HepG2 (cell line): Measurements from ENCODE around the gene DAD1. TPM values are rescaled to one million over a fixed set of nuclear protein-coding genes. Genes with fewer than 3 reads are reported as not detected.
A peak's percentile ranks its signal among the peaks of the same experiment; 100 is the strongest.

Source experiments
- ATAC-seq: fragments of 200-7000 bp; cut with Tn5 transposase; 3 replicates; pipeline ENCODE4 v1.9.1; 2020; ENCODE audit warnings: mild to moderate bottlenecking, moderate library complexity
- BruUV-seq: library from RNA; stranded (reverse); fragments of 400-500 nt; replicated peaks from 2 replicates; lab custom pipeline; 2021; lab: Mats Ljungman, UMichigan
- CTCF ChIA-PET: fragments of 300-600 bp; formaldehyde crosslinking; extraction: SDS; loops from one replicate; lab custom pipeline; 2021; ENCODE audit warnings: low total read pairs, inconsistent platforms, low intra/inter-chr PET ratio; lab: Yijun Ruan, JAX
- POLR2A ChIA-PET: fragments of 350-600 bp; sonication (Branson Sonifier 250); formaldehyde crosslinking; loops from one replicate; lab custom pipeline; 2020; ENCODE audit warnings: antibody characterized with exemption, inconsistent platforms; lab: Yijun Ruan, JAX
- DNase-seq: peaks from one replicate; pipeline ENCODE4 v3.0.0-alpha.2; 2015; ENCODE audit warnings: low spot score
- FAIRE-seq: peaks from 3 replicates; lab custom pipeline; 2011; peaks lifted over from hg19 to GRCh38; lab: Jason Lieb, UNC
- H2AFZ ChIP-seq: one replicate; pipeline ENCODE4 v1.6.1; 2011; ENCODE audit warnings: low read length, inconsistent platforms
- H3K27ac ChIP-seq: fragments of 300-600 bp; 3 replicates; pipeline ENCODE4 v1.8.0; 2011; ENCODE audit warnings: mixed run types, mild to moderate bottlenecking, mixed read lengths, low read length, inconsistent platforms; ENCODE audit not compliant: insufficient read depth; ENCODE audit errors: extremely low read length
- H3K27me3 ChIP-seq, 2 experiments: fragments of 200-600 bp in 1 of 2; 2 replicates in 1 of 2; 3 replicates in 1 of 2; pipeline versions ENCODE4 v1.6.0 to v1.8.0; 2011; ENCODE audit warnings: low read length in 2 of 2, mild to moderate bottlenecking in 2 of 2, moderate library complexity in 2 of 2, inconsistent platforms in 1 of 2; ENCODE audit not compliant: insufficient read depth in 2 of 2, control insufficient read depth in 1 of 2
- H3K36me3 ChIP-seq, 2 experiments: fragments of 200-600 bp in 1 of 2; replicated peaks in 1 of 2; 2 replicates in 1 of 2; 3 replicates in 1 of 2; pipeline versions ENCODE4 v1.5.1 to v1.8.0; 2011; ENCODE audit warnings: low read length in 2 of 2, inconsistent platforms in 1 of 2; ENCODE audit not compliant: insufficient read depth in 2 of 2, control insufficient read depth in 1 of 2
- H3K4me1 ChIP-seq: 2 replicates; pipeline ENCODE4 v1.5.1; 2012; ENCODE audit warnings: low read length, inconsistent platforms; ENCODE audit not compliant: insufficient read depth
- H3K4me2 ChIP-seq: 2 replicates; pipeline ENCODE4 v1.6.0; 2011; ENCODE audit warnings: low read depth, low read length, inconsistent platforms
- H3K4me3 ChIP-seq, 3 experiments: fragments of 200-600 bp in 1 of 3; sonication (generic), shearing (Covaris generic) in 1 of 3; replicated peaks in 1 of 3; 2 replicates each; pipeline ENCODE4 v1.5.1; 2011 to 2016; ENCODE audit warnings: low read length in 3 of 3, inconsistent platforms in 2 of 3, low read depth in 2 of 3, mild to moderate bottlenecking in 2 of 3, control low read depth in 1 of 3, mixed read lengths in 1 of 3; ENCODE audit not compliant: insufficient read depth in 1 of 3
- H3K79me2 ChIP-seq: one replicate; pipeline ENCODE4 v1.6.1; 2011; ENCODE audit warnings: low read length, inconsistent platforms; ENCODE audit not compliant: insufficient read depth
- H3K9ac ChIP-seq: 2 replicates; pipeline ENCODE4 v1.6.0; 2011; ENCODE audit warnings: mild to moderate bottlenecking, low read depth, low read length, inconsistent platforms; ENCODE audit not compliant: insufficient read depth
- H3K9me3 ChIP-seq: 2 replicates; pipeline ENCODE4 v1.5.1; 2012; ENCODE audit warnings: mild to moderate bottlenecking, low read length
- H4K20me1 ChIP-seq: 2 replicates; pipeline ENCODE4 v1.6.0; 2011; ENCODE audit warnings: inconsistent platforms, mild to moderate bottlenecking, low read length, moderate library complexity; ENCODE audit not compliant: insufficient read depth
- ARID4A ChIP-seq: sonication (generic); formaldehyde crosslinking; IDR thresholded peaks from 2 replicates; pipeline ENCODE4 v1.5.0; 2020; ENCODE audit warnings: mild to moderate bottlenecking, missing genetic modification reagents, borderline replicate concordance
- EP300 ChIP-seq, 3 experiments: sonication (generic) in 1 of 3; formaldehyde crosslinking in 1 of 3; IDR thresholded peaks; 2 replicates each; pipeline versions ENCODE4 v1.5.1 to v1.6.1; 2011 to 2020; ENCODE audit warnings: low read depth in 2 of 3, low read length in 2 of 3, borderline replicate concordance in 1 of 3, improper control_type of control experiment in 1 of 3, mild to moderate bottlenecking in 1 of 3, missing genetic modification reagents in 1 of 3, moderate library complexity in 1 of 3
- GTF2F1 ChIP-seq: fragments of 150-350 bp; IDR thresholded peaks from 2 replicates; pipeline ENCODE4 v1.6.1; 2014; ENCODE audit warnings: low read length
- STAG1 ChIP-seq: sonication (generic); formaldehyde crosslinking; IDR thresholded peaks from 2 replicates; pipeline ENCODE4 v1.4.0; 2020; ENCODE audit warnings: missing genetic modification reagents
- TBP ChIP-seq: sonication (generic); formaldehyde crosslinking; IDR thresholded peaks from 2 replicates; pipeline ENCODE4 v1.5.0; 2020; ENCODE audit warnings: missing genetic modification reagents
- TRAFD1 ChIP-seq: sonication (generic); formaldehyde crosslinking; IDR thresholded peaks from 2 replicates; pipeline ENCODE4 v1.5.1; 2020; ENCODE audit warnings: missing genetic modification reagents, mild to moderate bottlenecking, borderline replicate concordance
- U2AF2 ChIP-seq: fragments of 200-400 bp; formaldehyde crosslinking; IDR thresholded peaks from 2 replicates; pipeline ENCODE4 v1.6.1; 2017; ENCODE audit warnings: low read depth, mild to moderate bottlenecking, low read length
- ZBED4 ChIP-seq: sonication (generic); formaldehyde crosslinking; IDR thresholded peaks from 2 replicates; pipeline ENCODE4 v1.4.0; 2020; ENCODE audit warnings: missing genetic modification reagents, borderline replicate concordance
- ZFP62 ChIP-seq: sonication (generic); formaldehyde crosslinking; IDR thresholded peaks from 2 replicates; pipeline ENCODE4 v1.4.0; 2020; ENCODE audit warnings: missing genetic modification reagents
- WGBS: methylation state at CpG from one replicate; pipeline ENCODE4 v1.1.6; 2017; ENCODE audit warnings: low lambda C conversion rate; 5-methylcytosine and 5-hydroxymethylcytosine counted together
- in situ Hi-C: cut with HindIII; loops from 2 replicates; pipeline ENCODE4 v1.10.0; 2017; ENCODE audit warnings: low pct_unique_long_range_greater_than_20kb; ENCODE audit not compliant: extremely low pct_ligation_motif_present
- intact Hi-C: fragments of 100-400 bp; cut with micrococcal nuclease; formaldehyde crosslinking; loops from one replicate; pipeline ENCODE4 v1.10.0; 2022; ENCODE audit not compliant: unreplicated experiment
- polyA plus RNA-seq, 8 experiments: library from polyadenylated mRNA; depleted of rRNA in 3 of 8; stranded (reverse) in 7 of 8; unstranded in 1 of 8; fragments of >200 nt; fragmentation: Illumina TruSeq in 4 of 8; extraction: Trizol in 4 of 8; gene quantifications; 2 replicates each; pipeline versions ENCODE4 v1.2.1 to v1.2.3, GENCODE V29; 2011 to 2016; ENCODE audit warnings: low read depth in 4 of 8, missing spikeins in 1 of 8, mixed read lengths in 1 of 8; ENCODE audit not compliant: insufficient read depth in 1 of 8
- total RNA-seq, 5 experiments: library from RNA; depleted of rRNA; stranded (reverse); fragments of >200 nt; fragmentation: Illumina TruSeq; extraction: Trizol; gene quantifications; 2 replicates each; pipeline ENCODE4 v1.2.3, GENCODE V29; 2016; ENCODE audit warnings: low read depth in 1 of 5

Gene DAD1
- total and polyA plus RNA-seq, 2 of the 13 experiments (the other 11 are each of a cell fraction or from before 2014, with no cell fraction given): 558 to 626 TPM

GRCh38 chr14:22598896-22599244 lies 9.8 kb upstream of the DAD1 start (continued):
- TF ChIP-seq EP300 (IDR thresholded peaks at IDR 0.05; ENCODE audit: low read depth in 2 of 2, low read length in 2 of 2) (0 out of 4 replicates have a peak, but pooled peaks of 1 of the 2 experiments have one; percentile 38), EP300 (CRISPR knock-in tag; IDR thresholded peaks at IDR 0.05; ENCODE audit: borderline replicate concordance) (no peak)

GRCh38 chr14:22598099-22598895 lies 9.3 kb upstream of the DAD1 start, which contains the start of gene ABHD4:
Gene ABHD4 (plus strand): TSS chr14:22598300. CDS start chr14:22598307, 7 bp downstream.
- BruUV-seq: TSS peak; percentile 58
- H3K9ac ChIP-seq: peak within 1 kb of the TSS; percentile 78
- peaks cover 11% of the 10 kb centered on the region for H3K79me2 ChIP-seq
- H3K4me2 ChIP-seq: peak within 1 kb of the TSS; percentile 94
- in situ Hi-C loops: loop anchor here (25.0 kb wide), 1 partner anchor 1514 kb away; the partner anchor contains the start of genes DCAF11 and NRL
- H3K9me3 ChIP-seq: no peaks in the 10 kb centered on the region
- ATAC-seq (peak; percentile 95), FAIRE-seq (peak; percentile 48), DNase-seq (peak; percentile 79)
- POLR2A ChIA-PET: interaction anchor here (0.6 to 4.9 kb wide), 21 partner anchors 8 to 409 kb away, joined by 3 to 139 read pairs (median 5); partner anchors contain the start of genes DAD1 and OXA1L
- peaks cover 7 to 19% of the 10 kb centered on the region in 2 experiments for H3K36me3 ChIP-seq
- H3K4me1 ChIP-seq: peaks cover 34% of the 10 kb centered on the region
- peak within 1 kb of the TSS; percentile 94 for H2AFZ ChIP-seq
- CTCF ChIA-PET: interaction anchor here (1.5 to 1.9 kb wide), 4 partner anchors 9 to 54 kb away, joined by 3 to 8 read pairs (median 5); no protein-coding TSS in a partner anchor
- H3K27me3 ChIP-seq: peaks cover 0 to 13% of the 10 kb centered on the region in 2 experiments; a peak in 2 of 5 replicates
- no peaks in the 10 kb centered on the region for H4K20me1 ChIP-seq
- H3K27ac ChIP-seq: peak within 1 kb of the TSS; percentile 73
- under 1% methylated on average over 49 of the region's 49 CpGs for WGBS
- peak within 1 kb of the TSS; percentile 76 to 94 (median 82) for H3K4me3 ChIP-seq
- intact Hi-C loops: loop anchor here (1.0 to 5.0 kb wide), 4 partner anchors 9 to 409 kb away; partner anchors contain the start of genes DAD1 and OR6J1
- peak; percentile 98; the same call in 1 of the 2 replicates for TF ChIP-seq ARID4A (CRISPR knock-in tag)
- no peak for TF ChIP-seq U2AF2
- peak; percentile 55; the same call in 1 of the 2 replicates for TF ChIP-seq TRAFD1 (CRISPR knock-in tag)
- 0 out of 2 replicates have a peak, but pooled peaks have one; percentile 61 for TF ChIP-seq GTF2F1
- TF ChIP-seq STAG1 (CRISPR knock-in tag): no peak
- peak; percentile 23; the same call in 1 of the 2 replicates for TF ChIP-seq TBP (CRISPR knock-in tag)
- TF ChIP-seq ZFP62: no peak
- TF ChIP-seq ZBED4 (CRISPR knock-in tag): peak; percentile 80; the same call in 1 of the 2 replicates
